SKM-1 (cell line): Measurements from ENCODE around the gene TMPRSS9.

Experiments used
- DNase-seq: peaks from one replicate; lab custom pipeline; 2025; ENCODE audit not compliant: unreplicated experiment; lab: John Stamatoyannopoulos, UW

Gene TMPRSS9

DNA sequence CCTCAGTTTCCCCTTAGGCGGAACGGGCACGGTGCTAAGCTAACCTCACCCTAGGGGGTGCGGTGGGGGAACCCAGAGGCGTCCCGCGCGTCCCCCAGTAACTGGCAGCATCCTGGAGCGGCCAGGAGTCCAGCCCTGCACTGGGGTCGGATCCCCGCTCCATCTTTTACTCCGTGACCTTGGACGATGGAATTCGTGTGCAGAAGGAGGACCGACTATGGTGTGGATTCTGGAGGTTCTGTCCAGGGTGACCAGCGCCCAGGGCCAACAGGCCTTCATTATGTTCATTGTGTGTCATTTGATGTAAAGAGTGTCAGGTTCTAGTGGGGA lies 31.0 kb upstream of the TMPRSS9 start:
- no peak for DNase-seq

- DNase-seq: no peak
These were observed 30.6 kb upstream of the TMPRSS9 start for GRCh38 chr19:2329501-2329916.

GRCh38 chr19:2330255-2330631 lies 29.8 kb upstream of the TMPRSS9 start:
- no peak for DNase-seq

DNA sequence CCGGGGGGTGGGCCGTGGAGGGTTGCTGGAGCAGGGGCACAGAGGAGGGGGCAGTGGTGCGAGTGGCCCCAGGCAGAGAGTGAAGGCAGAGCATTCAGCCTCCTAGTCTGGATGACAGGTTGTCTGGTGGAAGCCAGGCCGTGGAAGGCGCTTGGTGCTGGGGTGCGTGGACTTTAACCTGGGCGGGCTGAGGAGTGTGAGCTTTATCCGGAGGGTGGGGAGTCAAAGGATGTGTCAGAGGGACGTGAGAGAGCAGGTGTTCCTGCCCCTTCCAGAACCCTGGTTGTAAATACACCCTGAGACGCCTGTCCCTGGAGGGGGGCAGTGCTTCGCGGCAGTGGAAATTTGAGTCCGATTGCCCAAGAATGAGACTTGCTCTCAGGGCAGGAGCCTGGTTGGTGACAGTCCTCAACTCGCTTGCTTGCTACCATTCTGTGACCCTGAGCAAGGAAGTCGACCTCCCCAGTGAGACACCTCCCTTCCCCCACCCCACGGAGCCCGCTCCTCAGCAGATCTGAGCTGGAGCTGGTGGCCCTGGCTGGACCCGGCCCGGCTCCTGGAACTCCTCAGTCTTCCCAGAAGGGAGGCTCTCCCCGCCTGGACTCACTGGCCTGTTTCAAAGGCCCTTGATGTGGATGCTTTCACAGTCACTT lies 29.3 kb upstream of the TMPRSS9 start:
- DNase-seq: no peak

- DNase-seq: no peak
These were observed 28.3 kb upstream of the TMPRSS9 start for GRCh38 chr19:2331601-2332246.

GRCh38 chr19:2332341-2333026 lies 27.6 kb upstream of the TMPRSS9 start:
- DNase-seq: no peak

- DNase-seq: no peak
These were observed 26.8 kb upstream of the TMPRSS9 start for GRCh38 chr19:2333027-2333806.

- no peak for DNase-seq
These were observed 26.3 kb upstream of the TMPRSS9 start for GRCh38 chr19:2333807-2334211.

GRCh38 chr19:2334426-2334825 lies 25.6 kb upstream of the TMPRSS9 start:
- DNase-seq: no peak

DNA sequence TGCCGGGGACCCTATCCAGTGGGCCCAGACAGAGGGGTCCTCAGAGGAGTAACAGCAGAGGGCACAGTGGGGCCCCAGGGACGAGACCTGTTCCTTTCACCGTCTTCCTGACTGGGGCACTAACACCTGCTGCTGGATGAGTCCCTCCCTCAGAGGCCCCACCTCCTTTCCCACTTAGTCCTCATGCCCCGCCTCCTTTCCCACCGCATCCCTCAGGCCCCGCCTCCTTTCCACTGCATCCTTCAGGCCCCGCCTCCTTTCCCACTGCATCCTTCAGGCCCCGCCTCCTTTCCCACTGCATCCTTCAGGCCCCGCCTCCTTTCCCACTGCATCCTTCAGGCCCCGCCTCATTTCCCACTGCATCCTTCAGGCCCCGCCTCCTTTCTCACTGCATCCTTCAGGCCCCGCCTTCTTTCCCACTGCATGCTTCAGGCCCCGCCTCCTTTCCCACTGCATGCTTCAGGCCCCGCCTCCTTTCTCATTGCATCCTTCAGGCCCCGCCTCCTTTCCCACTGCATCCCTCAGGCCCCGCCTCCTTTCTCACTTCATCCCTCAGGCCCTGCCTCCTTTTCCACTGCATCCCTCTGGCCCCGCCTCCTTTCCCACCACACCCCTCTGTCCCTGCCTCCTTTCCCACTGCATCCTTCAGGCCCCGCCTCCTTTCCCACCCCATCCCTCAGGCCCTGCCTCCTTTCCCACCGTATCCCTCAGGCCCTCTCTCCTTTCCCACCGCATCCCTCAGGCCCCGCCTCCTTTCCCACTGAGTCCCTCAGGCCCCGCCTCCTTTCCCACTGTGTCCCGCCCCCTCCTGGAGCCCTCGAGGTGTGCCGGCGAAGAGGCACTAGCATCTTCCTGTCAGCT lies 24.8 kb upstream of the TMPRSS9 start:
- DNase-seq: no peak

GRCh38 chr19:2335848-2336247 lies 24.2 kb upstream of the TMPRSS9 start:
- no peak for DNase-seq

GRCh38 chr19:2336528-2337328 lies 23.3 kb upstream of the TMPRSS9 start:
- no peak for DNase-seq

DNA sequence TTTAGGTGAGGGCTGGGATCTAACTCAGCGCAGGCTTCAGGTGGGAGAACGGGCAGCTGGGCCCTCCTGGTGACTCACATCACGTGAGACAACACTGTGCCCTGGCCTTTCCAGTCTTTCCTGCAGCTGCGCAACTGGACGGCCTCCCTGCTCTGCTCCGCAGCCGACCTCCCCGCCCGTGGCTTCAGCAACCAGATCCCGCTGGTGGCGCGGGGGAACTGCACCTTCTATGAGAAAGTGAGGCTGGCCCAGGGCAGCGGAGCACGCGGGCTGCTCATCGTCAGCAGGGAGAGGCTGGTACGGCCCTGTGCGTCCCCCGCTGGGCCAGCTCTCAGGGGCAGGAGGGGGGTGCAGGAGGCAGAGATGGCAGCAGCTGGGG lies 22.7 kb upstream of the TMPRSS9 start:
- no peak for DNase-seq

GRCh38 chr19:2338055-2338615 lies 21.9 kb upstream of the TMPRSS9 start:
- DNase-seq: no peak

DNA sequence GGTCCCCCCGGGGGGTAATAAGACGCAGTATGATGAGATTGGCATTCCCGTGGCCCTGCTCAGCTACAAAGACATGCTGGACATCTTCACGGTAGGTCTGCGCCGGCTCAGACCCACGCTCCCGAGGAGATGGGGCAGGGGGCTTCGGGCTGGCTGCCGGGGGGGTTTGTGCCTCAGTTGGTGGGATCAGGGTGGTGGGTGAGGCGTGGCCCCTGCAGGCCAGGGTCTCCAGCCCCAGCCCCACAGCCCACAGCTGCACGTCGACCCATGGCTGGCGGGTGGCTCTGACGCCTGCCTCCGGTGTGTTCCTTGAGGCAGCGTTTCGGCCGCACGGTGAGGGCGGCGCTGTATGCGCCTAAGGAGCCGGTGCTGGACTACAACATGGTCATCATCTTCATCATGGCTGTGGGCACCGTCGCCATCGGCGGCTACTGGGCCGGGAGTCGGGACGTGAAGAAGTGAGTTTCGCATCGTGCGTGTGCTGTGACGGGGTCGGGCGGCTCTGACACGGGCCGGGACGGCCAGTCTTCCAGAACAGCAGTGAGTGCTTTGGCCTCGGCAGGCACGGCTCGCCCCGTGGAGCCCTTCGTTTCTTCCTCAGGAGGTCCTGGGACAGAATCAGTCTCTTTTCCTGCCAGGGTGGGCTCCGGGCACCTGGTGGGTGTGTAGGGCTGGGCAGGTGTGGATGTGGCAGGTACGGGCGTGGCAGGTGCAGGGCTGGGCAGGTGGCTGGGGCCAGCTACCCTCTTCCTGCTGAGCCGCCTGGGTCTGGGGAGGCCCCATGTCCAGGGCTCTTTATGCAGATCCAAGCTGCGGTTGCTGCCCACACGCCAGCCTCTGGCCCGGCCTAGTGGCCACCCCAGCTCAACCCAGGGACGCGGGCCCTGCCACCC lies 21.1 kb upstream of the TMPRSS9 start:
- DNase-seq: no peak

DNA sequence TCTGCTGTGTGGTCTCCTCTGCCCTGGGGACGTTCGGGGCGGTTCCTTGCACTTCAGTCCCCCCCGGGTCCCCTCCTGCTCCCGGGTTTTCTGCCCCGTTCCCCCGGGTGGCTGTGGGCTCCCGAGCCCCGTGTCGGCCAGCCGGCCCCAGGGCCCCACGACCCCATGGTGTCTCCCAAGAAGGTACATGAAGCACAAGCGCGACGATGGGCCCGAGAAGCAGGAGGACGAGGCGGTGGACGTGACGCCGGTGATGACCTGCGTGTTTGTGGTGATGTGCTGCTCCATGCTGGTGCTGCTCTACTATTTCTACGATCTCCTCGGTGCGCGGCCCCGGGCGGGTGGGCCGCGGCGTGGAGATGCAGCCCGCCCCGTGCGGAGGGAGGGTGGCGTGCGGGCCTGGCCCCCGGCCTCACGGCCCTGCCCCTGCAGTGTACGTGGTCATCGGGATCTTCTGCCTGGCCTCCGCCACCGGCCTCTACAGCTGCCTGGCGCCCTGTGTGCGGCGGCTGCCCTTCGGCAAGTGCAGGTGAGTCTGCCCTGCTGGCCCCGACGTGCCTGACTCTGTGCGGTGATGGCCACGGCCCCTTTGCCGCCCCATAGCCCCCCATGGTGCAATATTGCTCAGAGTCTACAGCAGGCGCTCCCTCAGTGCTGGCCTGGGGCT lies 20.3 kb upstream of the TMPRSS9 start:
- DNase-seq: no peak

DNA sequence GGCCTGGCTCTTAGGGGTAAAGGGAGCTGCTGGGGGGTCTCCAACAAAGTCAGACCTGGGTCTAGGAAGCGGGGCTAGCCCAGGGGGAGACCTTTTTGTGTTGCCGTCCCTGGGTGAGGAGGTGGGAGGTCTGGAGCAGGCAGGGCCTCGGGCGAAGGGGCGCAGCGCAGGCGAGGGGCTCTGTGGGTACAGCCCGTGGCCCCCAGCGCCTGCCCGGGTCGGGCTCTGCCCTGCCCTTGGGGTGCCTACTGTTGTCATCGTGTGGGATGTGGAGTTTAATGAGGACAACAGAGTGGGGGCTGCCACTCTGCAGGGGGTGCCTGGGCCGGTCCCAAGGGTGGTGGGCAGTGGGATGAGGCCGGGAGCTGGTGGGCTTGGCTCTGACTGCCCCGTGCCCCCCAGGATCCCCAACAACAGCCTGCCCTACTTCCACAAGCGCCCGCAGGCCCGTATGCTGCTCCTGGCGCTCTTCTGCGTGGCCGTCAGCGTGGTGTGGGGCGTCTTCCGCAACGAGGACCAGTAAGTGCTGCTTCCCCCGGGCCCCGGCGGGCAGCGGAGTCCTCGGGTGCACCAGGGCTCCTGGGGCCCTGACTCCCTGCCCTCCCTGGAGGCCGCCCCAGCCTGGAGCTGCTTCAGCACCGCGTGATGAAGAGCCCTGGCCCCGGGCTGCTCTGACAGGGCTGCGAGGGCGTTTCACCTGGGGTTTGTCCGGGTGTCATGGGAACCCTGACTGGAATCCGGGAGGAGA lies 19.4 kb upstream of the TMPRSS9 start:
- DNase-seq: no peak
